HG03175 (cell line): ENCODE results near the gene SLC25A47.
A peak's percentile ranks its signal among the peaks of the same experiment; 100 is the strongest.

ENCODE experiments used
- ATAC-seq: cut with Tn5 transposase; IDR thresholded peaks from one replicate; pipeline ENCODE4 v1.9.1; 2021; ENCODE audit warnings: mild to moderate bottlenecking, moderate library complexity; ENCODE audit not compliant: unreplicated experiment

The SLC25A47 gene

DNA sequence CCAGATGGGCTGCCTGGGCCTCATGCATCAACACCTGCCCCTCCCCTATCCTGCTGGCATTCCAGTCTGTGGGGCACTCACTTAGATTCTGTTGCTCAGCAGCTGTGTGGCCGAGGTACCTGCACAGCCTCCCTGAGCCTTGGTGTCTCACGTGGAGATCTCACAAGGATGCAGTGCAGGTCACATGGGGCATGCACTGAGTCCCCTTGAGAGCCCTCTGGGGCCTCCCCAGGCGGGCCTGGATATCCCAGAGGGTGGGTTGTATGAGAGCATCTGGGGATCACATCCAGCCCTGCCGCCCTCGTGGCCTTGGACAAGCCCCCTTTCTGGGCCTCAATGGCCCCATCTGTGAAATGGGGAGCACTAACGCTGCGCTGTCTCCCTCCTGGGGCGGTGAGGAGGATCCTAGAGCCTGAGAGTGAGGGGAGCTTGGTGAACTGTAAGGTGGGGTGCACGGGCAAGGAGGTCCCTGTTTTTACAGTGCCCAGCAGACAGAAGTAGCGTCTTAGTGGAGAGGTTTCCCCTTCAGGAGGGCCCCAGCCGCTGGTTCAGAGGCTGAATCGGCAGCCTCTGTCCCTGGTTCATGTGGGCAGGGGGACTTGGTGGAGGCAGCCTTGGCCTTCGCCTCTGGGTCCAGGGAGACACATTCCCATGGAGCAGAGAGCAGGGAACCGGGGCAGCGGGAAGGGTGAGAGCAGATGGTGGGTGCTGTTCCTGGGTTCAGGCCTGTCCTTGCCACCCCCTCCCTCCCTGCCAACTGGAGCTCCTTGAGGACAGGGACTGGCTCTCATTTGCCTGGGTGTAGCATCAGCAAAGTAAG is 791 bp upstream of the SLC25A47 start:
- ATAC-seq = no peak

DNA sequence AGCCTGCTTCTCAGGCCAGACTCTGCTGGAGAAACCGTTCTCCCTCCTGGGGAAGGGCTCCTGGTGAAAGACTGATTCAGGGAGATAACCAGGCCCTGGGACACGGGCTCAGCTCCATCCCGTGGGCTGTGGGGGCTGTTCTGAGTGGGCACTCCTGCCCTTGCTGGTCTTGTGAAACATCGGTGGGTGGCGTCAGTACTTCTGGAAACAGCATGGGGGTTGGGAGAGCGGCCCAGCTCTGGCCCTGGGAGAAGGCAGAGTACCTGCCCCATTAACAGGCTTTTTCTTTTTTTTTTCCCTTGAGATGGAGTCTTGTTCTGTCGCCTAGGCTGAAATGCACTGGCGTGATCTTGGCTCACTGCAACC is 786 bp downstream of the SLC25A47 start:
- no peak for ATAC-seq

DNA sequence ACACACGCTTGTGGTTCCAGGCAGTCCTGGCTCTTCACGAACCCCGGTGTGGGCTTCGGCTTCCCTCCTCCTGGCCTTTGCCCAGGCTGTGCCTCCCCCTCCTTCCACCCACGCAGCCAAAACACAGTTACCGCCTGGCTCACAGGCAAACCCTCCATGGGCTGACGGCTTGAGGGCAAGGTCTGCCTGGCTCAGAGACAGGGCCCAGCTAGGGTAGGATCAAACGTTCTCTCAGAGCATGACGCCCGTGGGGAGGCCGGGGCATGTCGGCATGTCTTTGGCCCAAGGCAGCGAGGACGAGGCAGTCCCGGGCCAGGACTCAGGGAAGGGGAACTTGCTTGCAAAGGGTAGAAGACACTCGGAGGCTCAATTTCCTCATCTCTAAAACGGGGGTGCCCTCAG is 2.1 kb downstream of the SLC25A47 start:
- no peak for ATAC-seq

DNA sequence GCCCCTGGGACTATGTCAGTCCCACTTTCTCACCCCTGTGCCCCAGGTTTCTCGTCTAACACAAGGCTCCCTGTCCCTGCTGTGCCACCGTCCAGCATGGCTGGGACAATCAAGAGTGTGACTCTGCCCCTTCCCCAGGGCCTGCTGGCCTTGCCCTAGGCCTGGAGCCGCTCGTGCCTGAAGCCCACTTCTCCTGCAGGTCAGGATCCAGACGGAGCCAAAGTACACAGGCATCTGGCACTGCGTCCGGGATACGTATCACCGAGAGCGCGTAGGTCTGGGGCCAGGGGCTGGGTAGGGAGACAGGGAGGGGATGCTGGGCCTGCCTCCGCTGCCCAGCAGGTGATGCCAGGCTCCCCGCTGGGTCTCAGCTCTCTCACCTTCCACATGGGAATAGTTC is 2.8 kb downstream of the SLC25A47 start:
- no peak for ATAC-seq

DNA sequence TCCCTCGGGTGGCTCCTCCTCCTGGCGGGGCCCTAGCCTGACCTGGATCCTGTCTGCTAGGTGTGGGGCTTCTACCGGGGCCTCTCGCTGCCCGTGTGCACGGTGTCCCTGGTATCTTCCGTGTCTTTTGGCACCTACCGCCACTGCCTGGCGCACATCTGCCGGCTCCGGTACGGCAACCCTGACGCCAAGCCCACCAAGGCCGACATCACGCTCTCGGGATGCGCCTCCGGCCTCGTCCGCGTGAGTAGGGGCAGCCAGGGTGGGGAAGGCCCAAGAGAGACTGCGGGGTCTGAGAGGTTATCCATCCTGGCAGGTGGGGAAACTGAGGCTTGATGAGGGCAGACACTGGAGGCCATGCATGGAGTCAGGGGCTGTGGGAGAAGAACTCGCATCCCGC is 4.0 kb downstream of the SLC25A47 start:
- no peak for ATAC-seq

DNA sequence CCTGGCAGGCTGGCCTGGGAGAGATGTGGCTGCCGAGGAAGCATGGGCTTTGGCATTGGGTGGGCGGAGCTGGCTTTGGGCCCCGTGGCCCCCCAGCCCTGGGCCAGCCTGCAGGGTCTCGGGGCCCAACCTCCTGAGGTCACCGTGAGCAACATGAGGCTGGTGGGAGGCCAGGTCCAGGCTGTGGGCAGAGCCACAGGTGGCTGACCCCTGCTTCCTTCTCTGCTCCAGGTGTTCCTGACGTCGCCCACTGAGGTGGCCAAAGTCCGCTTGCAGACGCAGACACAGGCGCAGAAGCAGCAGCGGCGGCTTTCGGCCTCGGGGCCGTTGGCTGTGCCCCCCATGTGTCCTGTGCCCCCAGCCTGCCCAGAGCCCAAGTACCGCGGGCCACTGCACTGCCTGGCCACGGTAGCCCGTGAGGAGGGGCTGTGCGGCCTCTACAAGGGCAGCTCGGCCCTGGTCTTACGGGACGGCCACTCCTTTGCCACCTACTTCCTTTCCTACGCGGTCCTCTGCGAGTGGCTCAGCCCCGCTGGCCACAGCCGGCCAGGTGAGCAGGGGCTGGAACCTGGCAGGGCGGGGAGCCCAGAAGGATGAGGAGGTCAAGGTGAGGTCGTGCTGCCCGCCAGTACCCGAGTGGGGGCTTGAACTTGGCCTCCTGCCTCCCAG is 5.5 kb downstream of the SLC25A47 start:
- ATAC-seq = no peak

DNA sequence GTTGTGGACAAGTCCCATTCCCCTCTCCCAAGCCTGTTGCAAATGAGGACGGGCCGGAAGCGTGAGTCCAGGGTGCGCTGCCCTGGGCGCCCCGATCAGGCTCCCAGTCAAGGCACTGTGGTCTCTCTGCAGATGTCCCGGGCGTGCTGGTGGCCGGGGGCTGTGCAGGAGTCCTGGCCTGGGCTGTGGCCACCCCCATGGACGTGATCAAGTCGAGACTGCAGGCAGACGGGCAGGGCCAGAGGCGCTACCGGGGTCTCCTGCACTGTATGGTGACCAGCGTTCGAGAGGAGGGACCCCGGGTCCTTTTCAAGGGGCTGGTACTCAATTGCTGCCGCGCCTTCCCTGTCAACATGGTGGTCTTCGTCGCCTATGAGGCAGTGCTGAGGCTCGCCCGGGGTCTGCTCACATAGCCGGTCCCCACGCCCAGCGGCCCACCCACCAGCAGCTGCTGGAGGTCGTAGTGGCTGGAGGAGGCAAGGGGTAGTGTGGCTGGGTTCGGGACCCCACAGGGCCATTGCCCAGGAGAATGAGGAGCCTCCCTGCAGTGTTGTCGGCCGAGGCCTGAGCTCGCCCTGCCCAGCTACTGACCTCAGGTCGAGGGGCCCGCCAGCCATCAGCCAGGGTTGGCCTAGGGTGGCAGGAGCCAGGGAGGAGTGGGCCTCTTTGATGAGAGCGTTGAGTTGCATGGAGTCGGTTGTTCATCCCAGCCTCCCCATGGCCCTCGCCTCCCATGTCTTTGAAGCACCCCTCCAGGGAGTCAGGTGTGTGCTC is 6.3 kb downstream of the SLC25A47 start:
- no peak for ATAC-seq

DNA sequence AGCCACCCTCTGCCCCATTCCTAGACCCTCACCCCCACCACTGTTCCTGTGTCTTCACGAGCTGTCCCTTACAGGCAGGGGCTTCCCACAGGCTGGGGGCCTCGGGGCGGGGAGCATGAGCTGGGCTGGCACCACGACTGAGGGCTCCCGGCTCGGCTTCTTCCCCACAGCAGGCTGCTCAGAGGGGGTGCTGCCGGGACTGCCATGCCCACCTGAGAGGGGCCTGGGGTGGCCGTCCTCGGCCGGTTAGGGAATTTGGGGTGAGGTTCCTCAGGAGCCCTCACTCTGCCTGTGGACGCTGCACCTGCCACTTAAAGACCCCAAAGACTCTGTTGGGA is 6.8 kb downstream of the SLC25A47 start:
- no peak for ATAC-seq

DNA sequence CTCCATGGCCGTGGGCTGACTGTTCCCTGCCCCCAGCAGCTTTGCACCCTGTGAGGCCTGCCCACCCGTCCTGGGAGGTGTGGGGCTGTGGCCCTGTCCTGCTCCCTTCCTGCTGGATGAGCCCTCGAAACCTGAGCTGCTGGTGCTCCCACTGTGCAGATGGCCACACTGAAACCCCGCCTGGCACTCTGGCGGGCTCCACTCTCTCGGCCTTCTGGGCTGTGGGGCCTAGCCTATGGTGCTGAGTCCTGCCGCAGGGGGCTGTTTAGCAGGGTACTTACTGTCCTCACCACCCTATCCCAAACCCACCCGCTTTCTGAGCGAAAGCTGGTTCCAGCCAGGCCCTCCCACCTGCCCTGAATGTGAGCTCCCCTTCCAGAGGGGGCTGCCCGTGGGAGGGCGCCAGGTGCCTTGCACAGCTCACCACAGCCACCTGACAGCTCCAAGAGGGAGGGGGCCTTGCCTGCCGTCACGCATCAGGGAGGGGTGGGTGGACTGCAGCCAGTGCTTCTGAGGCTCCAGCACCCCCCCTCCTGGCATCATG is 7.3 kb downstream of the SLC25A47 start:
- ATAC-seq = no peak

DNA sequence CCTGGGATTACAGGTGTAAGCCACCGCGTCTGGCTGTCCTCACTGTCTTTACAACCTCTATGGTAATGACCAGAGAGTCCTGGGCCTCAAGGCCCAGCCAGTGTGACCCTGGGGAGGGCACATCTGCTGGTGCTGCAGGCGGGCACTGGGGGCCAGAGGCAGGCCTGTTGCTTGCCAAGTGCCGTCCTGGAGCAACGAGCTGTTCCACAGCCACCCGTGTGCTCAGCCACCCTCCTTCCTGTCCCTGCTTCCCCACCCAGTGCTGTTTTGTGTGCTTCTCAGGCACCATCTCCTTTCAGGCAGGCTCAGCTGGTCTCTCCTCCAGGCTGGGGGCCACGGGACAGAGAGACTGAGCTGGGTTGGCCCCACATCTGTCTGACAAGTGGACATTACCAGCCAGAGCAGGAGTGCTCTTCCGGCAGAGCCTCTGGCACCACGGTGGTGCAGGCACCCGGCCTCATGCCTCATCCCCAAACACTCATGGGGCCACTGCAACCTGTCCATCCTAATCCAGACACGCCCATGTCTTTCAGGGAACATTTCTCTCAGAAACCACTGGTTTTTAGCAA is 9.0 kb downstream of the SLC25A47 start:
- ATAC-seq = no peak

DNA sequence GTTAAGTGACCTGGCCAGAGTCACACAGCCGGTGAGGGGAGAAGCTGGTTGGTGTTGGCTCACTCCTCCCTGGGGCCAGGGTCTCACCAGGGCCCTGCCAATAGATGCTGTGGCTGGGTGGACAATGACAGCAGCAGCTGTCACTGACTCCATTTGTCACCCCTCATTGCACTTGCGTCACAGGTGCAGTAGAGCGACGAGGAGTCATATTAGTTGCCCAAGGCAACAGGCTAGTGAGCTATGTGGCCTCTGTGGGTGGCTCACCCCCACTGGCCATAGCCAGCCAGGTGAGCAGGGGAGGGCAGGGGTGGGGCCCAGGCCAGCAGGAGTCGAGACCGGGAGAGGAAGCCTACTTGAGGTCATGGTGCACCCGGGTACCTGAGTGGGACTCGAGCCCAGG is 9.7 kb downstream of the SLC25A47 start:
- ATAC-seq = peak; percentile 93

DNA sequence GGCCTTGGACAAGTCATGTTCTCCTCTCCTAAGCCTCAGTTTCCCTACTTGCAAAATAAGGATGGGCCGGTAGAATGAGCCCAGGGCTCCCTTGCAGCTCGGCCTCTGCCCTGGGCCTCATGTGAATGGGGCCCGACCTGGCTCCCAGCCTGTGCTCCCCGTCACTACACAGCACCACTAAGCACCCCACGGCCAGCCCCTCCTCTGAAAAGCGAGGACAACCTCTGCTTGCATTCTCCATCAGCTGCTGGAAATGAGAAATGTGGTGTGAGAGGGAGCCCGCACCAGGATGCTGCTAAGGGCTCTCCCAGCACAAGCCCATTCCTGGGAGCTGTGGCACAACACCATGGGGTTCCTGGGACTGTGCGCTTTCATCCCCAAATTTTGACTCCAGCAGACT is 10.2 kb downstream of the SLC25A47 start:
- ATAC-seq = no peak

DNA sequence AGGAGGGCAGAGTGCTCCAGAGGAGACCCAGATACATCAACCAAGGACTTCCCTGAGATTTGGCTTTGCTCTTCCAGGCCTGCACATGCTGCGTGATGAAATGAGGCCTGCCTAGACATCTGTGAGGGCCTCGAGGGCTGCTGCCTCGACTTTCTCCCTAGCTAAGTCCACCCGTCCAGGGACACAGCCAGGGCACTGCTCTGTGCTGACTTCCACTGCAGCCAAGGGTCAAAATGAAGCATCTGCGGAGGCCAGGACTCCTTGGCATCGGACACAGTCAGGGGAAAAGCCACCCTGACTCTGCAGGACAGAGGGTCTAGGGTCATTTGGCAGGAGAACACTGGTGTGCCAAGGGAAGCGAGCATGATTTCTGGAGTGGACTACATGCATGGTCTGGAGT is 10.7 kb downstream of the SLC25A47 start:
- ATAC-seq = no peak

DNA sequence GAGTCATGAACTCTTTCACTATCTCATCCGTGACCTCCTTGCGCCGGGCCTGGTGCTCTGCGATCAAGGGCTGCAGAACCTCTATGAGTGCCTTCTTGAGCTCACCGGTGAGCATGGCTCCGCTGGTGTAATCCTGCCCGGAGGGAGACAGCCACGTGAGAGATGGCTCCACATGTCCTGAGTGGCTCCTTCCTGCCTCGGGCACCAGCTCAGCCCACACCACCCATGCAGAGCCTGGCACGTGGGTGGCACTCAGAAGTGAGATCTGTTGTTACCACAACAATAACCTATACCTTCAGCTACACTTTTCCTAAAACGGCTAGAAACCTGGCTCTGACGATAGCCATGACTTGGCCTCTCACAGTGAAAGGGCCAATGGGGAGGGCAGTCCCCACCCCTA is 11.8 kb downstream of the SLC25A47 start:
- ATAC-seq = no peak

DNA sequence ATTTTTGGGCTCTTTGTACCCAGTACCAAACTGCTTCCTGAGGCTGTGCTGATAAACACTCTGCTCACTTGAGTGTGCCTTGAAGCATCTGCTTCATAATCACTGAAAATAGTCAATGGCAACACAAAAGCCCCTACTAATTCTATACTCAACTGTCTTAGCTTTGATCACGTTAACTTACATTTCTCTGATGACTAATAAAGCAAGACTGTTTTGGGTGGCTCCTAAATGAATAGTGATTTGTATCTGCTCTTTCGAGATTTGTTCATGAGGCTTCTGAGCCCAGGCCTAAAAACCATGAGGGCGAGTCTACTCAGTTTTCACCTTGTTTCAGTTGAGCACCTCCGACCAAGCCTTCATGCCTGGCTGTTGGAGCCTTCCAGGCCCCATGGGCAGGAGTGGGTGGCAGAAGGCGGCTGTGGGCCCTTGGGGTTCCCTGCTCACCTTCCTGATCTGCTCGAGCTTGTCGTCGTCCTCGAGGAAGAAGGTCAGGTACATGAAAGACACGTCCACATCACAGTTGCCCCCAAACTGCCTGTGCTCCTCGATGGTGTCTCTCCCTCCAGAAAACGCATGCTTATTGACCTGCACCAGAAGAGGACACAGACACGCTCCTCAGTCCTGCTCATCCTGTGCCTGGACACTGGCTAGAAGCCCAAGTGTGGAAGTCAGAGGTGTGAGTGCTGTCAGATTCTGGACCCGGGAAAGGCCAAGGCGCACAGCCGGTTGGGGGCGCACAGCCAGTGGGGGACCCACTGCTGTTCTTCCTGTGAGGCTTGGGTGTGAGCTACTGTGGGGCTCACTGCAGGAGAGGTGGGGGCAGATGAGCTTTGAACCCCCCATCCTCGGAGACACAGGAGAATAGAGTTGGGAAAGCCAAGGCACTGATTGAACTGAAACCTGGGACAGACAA is 13.7 kb downstream of the SLC25A47 start:
- ATAC-seq = no peak

DNA sequence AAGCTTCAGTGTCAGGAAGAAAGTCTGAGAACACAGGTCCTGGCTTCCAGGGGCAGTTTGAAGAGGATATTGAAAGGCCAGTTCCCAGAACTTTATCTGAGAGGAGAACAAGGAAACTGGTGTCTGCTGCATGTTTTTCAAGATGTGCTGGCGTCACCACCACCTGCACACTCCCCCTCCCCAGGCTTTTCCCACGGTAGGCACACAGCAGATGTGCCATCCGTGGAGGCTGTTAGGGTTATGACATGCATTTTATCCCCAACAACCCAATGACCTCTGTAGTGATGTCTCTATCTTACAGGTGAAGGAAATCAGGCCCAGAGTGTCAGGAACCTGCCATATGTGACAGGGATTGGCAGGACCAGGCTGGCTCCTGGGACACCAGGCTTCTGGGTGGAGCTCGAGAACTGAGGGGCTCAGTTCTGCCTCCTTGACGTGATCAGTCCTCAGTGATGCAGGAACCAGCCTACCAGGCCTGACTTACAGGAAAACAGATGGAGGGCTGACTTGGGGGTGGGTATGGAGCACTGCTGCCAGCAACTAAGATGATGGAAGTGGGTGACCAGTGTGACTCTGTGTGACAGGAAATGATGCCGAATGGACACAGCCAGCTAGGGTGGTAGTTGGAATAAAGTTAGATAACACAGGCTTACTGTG is 16.8 kb downstream of the SLC25A47 start:
- no peak for ATAC-seq

DNA sequence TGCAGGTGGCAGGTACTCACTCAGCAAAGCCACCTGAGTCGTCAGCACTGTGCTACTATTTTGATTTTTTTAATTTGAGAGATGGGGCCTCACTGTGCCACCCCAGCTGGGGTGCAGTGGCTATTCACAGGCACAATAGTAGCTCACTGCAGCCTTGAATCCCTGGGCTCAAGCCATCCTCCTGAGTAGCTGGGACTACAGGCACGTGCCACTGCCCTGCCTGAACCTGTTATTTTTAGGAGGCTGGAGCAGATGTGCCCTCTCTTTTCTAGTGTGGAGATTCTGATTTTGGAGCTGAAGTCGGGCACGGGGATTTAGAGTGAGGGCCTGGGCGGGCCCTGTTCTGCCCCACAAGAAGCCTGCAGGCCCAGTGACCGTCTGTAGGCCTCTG is 17.3 kb downstream of the SLC25A47 start:
- ATAC-seq = no peak

DNA sequence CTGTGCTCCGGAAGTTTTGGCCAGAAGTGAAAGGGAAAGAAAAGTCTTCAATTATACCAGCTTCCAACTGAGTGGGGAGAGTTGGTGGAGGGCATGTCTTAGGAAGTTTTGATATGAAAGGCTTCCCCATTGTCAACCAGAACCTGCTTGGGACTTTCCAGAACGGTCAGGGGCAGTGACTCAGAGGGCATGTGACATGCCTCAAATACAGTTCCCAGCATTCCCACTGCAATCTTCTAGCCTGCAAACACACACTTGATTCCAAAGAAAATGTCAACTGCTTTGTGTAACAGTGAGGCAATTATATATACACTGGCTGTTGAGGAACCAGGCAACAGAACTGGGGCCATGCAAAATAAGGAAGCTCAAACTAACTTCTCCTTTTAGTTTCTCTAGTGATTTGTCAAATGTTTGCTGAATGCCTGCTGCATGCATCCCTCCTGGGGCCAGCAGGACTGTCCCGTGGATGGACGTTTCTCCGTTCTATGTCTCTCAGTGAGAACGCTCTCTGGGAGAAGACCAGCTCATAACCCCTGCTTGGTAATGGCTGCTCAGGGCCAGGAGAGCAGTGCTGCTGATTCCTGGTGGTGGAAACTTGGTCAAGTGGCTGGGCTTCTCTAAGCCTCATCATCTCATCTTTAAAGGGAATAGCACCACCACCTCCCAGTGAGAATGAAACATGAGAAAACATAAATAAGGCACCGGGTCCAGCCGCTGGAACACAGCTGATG is 18.3 kb downstream of the SLC25A47 start:
- ATAC-seq = peak; percentile 55

DNA sequence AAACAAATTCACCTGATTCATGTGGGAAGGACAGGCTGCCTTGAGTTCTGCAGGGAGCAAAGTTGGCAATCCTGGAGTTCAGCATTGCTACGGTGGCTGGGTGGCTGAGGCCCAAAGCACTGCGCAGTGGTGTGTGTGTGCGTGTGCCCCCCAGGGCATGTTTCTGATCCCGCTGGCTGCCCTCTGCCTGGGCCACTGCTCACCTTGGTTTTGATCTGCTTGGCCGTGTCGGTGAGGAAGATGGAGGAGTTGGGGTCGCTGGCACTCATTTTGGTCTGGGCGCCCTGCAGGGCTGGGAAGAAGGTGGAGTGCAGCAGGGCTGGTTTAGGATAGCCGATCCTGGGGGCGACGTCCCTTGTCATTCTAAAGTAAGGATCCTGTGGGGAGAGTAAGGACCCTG is 19.1 kb downstream of the SLC25A47 start:
- ATAC-seq = no peak
